DOHH2 (cell line): ENCODE measurements around the gene POLE4.

Experiments
- CTCF ChIP-seq: fragments of 200-600 bp; sonication (generic); IDR thresholded peaks from one replicate; pipeline ENCODE4 v1.5.1; 2014; ENCODE audit warnings: antibody characterized with exemption, mild to moderate bottlenecking, low read depth, low read length; ENCODE audit not compliant: poor library complexity, severe bottlenecking
- EZH2phosphoT487 ChIP-seq: fragments of 200-600 bp; sonication (generic); IDR thresholded peaks from 2 replicates; pipeline ENCODE4 v1.6.1; 2017; ENCODE audit warnings: borderline replicate concordance, mild to moderate bottlenecking, antibody characterized with exemption, low read length, moderate library complexity, mixed read lengths

- TF ChIP-seq CTCF (no peak), EZH2phosphoT487 (no peak)
These were observed 21.1 kb upstream of the POLE4 start for GRCh38 chr2:74937221-74937880.
